GM12878 (cell line): ENCODE results near the gene PPRC1. TPM values are rescaled to one million over a fixed set of nuclear protein-coding genes. Genes with fewer than 3 reads are reported as not detected.

ENCODE experiments used
- ELK1 ChIP-seq: IDR thresholded peaks from 2 replicates; pipeline ENCODE4 v1.6.1; 2012; ENCODE audit warnings: low read depth, low read length, improper control_type of control experiment
- HDAC2 ChIP-seq: fragments of 200-600 bp; sonication (generic); IDR thresholded peaks from 2 replicates; pipeline ENCODE4 v1.6.1; 2017
- MTA2 ChIP-seq: fragments of 450-650 bp; IDR thresholded peaks from 2 replicates; pipeline ENCODE4 v1.6.1; 2016; ENCODE audit warnings: low read depth, mild to moderate bottlenecking, moderate library complexity
- NBN ChIP-seq: fragments of 450-650 bp; IDR thresholded peaks from 2 replicates; pipeline ENCODE4 v1.6.1; 2016
- NFYB ChIP-seq: IDR thresholded peaks from 2 replicates; pipeline ENCODE4 v1.6.1; 2011; ENCODE audit warnings: low read depth, mild to moderate bottlenecking, low read length, improper control_type of control experiment, moderate library complexity; ENCODE audit not compliant: insufficient read depth
- PBX3 ChIP-seq: IDR thresholded peaks from 2 replicates; pipeline ENCODE4 v1.6.1; 2011; ENCODE audit warnings: mild to moderate bottlenecking, low read depth, low read length, moderate library complexity; ENCODE audit not compliant: insufficient replicate concordance
- PRDM15 ChIP-seq: fragments of 450-650 bp; formaldehyde crosslinking; IDR thresholded peaks from 2 replicates; pipeline ENCODE4 v1.4.0; 2020; ENCODE audit warnings: mild to moderate bottlenecking, moderate library complexity
- SRF ChIP-seq, 2 experiments: IDR thresholded peaks; 2 replicates each; pipeline ENCODE4 v1.6.1; 2011; ENCODE audit warnings: low read depth in 2 of 2, low read length in 2 of 2, mild to moderate bottlenecking in 1 of 2, moderate library complexity in 1 of 2
- STAT3 ChIP-seq: IDR thresholded peaks from 2 replicates; pipeline ENCODE4 v1.6.1; 2011; ENCODE audit warnings: low read depth, low read length, improper control_type of control experiment
- TCF3 ChIP-seq: IDR thresholded peaks from 2 replicates; pipeline ENCODE4 v1.6.1; 2012; ENCODE audit warnings: low read depth, mild to moderate bottlenecking, low read length, borderline replicate concordance; ENCODE audit not compliant: insufficient read depth
- ZNF207 ChIP-seq: fragments of 450-650 bp; IDR thresholded peaks from 2 replicates; pipeline ENCODE4 v1.6.1; 2014; ENCODE audit warnings: antibody characterized with exemption, mild to moderate bottlenecking, borderline replicate concordance
- polyA plus RNA-seq, 11 experiments: library from polyadenylated mRNA; depleted of rRNA in 4 of 11; unstranded in 6 of 11; stranded (reverse) in 5 of 11; fragments of >200 nt; fragmentation: Nextera tagmentation in 4 of 11; fragmentation: Illumina TruSeq in 1 of 11; extraction: Ambion mirVana in 4 of 11; extraction: Trizol in 1 of 11; gene quantifications; 1 replicate in 1 of 11; 2 replicates in 10 of 11; pipeline versions ENCODE4 v1.2.1 to v1.2.3, GENCODE V29; 2011 to 2016; ENCODE audit warnings: inconsistent platforms in 2 of 11, missing spikeins in 2 of 11, low read depth in 1 of 11
- total RNA-seq, 4 experiments: library from RNA; depleted of rRNA in 3 of 4; stranded (reverse); fragments of >200 nt in 3 of 4; fragmentation: Illumina TruSeq in 1 of 4; extraction: Trizol in 1 of 4; gene quantifications; 2 replicates each; pipeline versions ENCODE4 v1.2.1 to v1.2.3, GENCODE V29; 2013 to 2021

PPRC1 gene
- total and polyA plus RNA-seq, 10 of the 15 experiments (the other 5 are each of a cell fraction or from before 2014, with no cell fraction given) = 13.1 to 69.8 (median 32.4) TPM

GRCh38 chr10:102196893-102197292 lies 64.1 kb downstream of the PPRC1 start (continued):
- TF ChIP-seq PBX3 (no peak), ELK1 (no peak), TCF3 (no peak), NFYB (no peak), MTA2 (no peak), SRF (IDR thresholded peaks at IDR 0.05; ENCODE audit: low read depth in 2 of 2, low read length in 2 of 2) (no peak), NBN (no peak), ZNF207 (no peak), PRDM15 (CRISPR knock-in tag) (no peak), HDAC2 (no peak), STAT3 (no peak)
- TF ChIP-seq, all 136 proteins: peak for 11
